Lung (tissue), 12 donors: Measurements from ENCODE around the gene KCNJ10. TPM values are rescaled to one million over a fixed set of nuclear protein-coding genes. Genes with fewer than 3 reads are reported as not detected.

ENCODE experiments used
- ATAC-seq: fragments of 200-7000 bp; cut with Tn5 transposase; one replicate; pipeline ENCODE4 v1.9.1; 2020; ENCODE audit warnings: moderate number of reproducible peaks; ENCODE audit not compliant: insufficient read depth, low FRiP score
- DNase-seq, 3 donors: peaks; one replicate each; pipeline ENCODE4 v3.0.0-alpha.2; 2013 to 2017
- H3K27ac ChIP-seq, 2 donors: one replicate each; pipeline ENCODE4 v1.5.1; 2013; ENCODE audit warnings: mild to moderate bottlenecking in 2 of 2, moderate library complexity in 2 of 2, control low read depth in 1 of 2, inconsistent platforms in 1 of 2, low read depth in 1 of 2, low read length in 1 of 2
- H3K27me3 ChIP-seq, 3 donors: one replicate each; pipeline ENCODE4 v1.5.1; 2013; ENCODE audit warnings: low read length in 2 of 3; ENCODE audit not compliant: control insufficient read depth in 3 of 3, insufficient read depth in 3 of 3
- H3K36me3 ChIP-seq, 4 donors: one replicate each; pipeline ENCODE4 v1.5.1; 2013; ENCODE audit warnings: low read length in 4 of 4, mild to moderate bottlenecking in 1 of 4, moderate library complexity in 1 of 4; ENCODE audit not compliant: control insufficient read depth in 4 of 4, insufficient read depth in 4 of 4
- H3K4me1 ChIP-seq, 5 donors: one replicate each; pipeline ENCODE4 v1.5.1; 2013; ENCODE audit warnings: low read length in 5 of 5, mild to moderate bottlenecking in 2 of 5, moderate library complexity in 1 of 5; ENCODE audit not compliant: control insufficient read depth in 5 of 5, insufficient read depth in 5 of 5
- H3K4me3 ChIP-seq: one replicate; pipeline ENCODE4 v1.5.1; 2013; ENCODE audit warnings: mild to moderate bottlenecking, control low read depth, moderate library complexity
- H3K9ac ChIP-seq, 2 donors: one replicate each; pipeline ENCODE4 v1.5.1; 2013; ENCODE audit warnings: low read length in 2 of 2, control low read depth in 1 of 2; ENCODE audit not compliant: insufficient read depth in 1 of 2
- H3K9me3 ChIP-seq, 4 donors: one replicate each; pipeline ENCODE4 v1.5.1; 2013; ENCODE audit warnings: low read length in 3 of 4, mild to moderate bottlenecking in 1 of 4, moderate library complexity in 1 of 4; ENCODE audit not compliant: control insufficient read depth in 4 of 4, insufficient read depth in 3 of 4
- WGBS, 2 donors: extraction: QIAGEN DNeasy Blood & Tissue Kit; methylation state at CpG; one replicate each; pipeline ENCODE4 v1.1.7; 2013; 5-methylcytosine and 5-hydroxymethylcytosine counted together
- polyA plus RNA-seq, 2 donors: library from polyadenylated mRNA; stranded (reverse); fragments of 200-250 nt; gene quantifications; one replicate each; pipeline ENCODE4 v1.2.1, GENCODE V29; 2013
- total RNA-seq, 2 donors: library from RNA; depleted of rRNA in 1 of 2; stranded (reverse); fragments of >200 nt in 1 of 2; gene quantifications; one replicate each; pipeline ENCODE4 v1.2.1, GENCODE V29; 2014 to 2021
- TF ChIP-seq, protein P1 (sequence below): IDR thresholded peaks from 2 replicates; pipeline ENCODE4 v1.5.1; 2012; ENCODE audit warnings: mild to moderate bottlenecking; ENCODE audit errors: control extremely low read depth, extremely low read depth
- donor health status: control.
- donor health status: control.
- donor health status: Bipolar disorder and iron deficiency.
- donor health status: healthy.
- donor health status: DM: yes; HTN: yes; CAD: no.

The KCNJ10 gene
- total and polyA plus RNA-seq, 4 donors = 0.02 to 0.37 (median 0.10) TPM

DNA sequence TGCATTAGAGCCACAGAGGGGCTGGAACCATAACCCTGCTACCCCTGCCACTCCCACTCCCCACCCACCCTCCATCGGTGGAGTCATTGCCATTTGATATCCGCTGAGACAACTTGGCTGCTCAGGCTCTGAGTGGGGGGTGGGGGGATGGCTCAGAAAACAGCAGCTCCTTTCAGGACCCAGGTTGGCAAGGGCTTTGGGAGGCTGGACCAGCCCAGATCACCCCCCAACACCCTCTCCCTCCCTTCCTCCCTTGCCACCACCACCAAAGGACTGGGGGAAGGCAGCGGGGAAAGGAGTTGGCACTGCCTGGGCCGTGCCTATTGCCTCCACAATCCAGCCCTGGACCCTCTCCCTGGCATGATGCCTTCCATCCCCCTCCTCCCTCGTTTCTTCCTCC, 1.7 kb downstream of the KCNJ10 start:
- WGBS, 2 donors = 66 to 70% methylated on average over 5 of the region's 5 CpGs
- Histone ChIP-seq H3K4me1 (peaks cover 0 to 8% (median 0%) of the 10 kb centered on the region in 5 donors), H3K9me3 (peaks cover 0 to 2% (median 0%) of the 10 kb centered on the region in 4 donors), H3K27me3 (peaks cover 0 to 19% (median 11%) of the 10 kb centered on the region in 3 donors), H3K36me3 (no peaks in the 10 kb centered on the region), H3K4me3 (no peak overlapping the region), H3K9ac (no peak overlapping the region), H3K27ac (no peak overlapping the region)
- ATAC-seq = no peak
- DNase-seq = no peak
- TF ChIP-seq, protein P1, sequence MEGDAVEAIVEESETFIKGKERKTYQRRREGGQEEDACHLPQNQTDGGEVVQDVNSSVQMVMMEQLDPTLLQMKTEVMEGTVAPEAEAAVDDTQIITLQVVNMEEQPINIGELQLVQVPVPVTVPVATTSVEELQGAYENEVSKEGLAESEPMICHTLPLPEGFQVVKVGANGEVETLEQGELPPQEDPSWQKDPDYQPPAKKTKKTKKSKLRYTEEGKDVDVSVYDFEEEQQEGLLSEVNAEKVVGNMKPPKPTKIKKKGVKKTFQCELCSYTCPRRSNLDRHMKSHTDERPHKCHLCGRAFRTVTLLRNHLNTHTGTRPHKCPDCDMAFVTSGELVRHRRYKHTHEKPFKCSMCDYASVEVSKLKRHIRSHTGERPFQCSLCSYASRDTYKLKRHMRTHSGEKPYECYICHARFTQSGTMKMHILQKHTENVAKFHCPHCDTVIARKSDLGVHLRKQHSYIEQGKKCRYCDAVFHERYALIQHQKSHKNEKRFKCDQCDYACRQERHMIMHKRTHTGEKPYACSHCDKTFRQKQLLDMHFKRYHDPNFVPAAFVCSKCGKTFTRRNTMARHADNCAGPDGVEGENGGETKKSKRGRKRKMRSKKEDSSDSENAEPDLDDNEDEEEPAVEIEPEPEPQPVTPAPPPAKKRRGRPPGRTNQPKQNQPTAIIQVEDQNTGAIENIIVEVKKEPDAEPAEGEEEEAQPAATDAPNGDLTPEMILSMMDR = no peak

DNA sequence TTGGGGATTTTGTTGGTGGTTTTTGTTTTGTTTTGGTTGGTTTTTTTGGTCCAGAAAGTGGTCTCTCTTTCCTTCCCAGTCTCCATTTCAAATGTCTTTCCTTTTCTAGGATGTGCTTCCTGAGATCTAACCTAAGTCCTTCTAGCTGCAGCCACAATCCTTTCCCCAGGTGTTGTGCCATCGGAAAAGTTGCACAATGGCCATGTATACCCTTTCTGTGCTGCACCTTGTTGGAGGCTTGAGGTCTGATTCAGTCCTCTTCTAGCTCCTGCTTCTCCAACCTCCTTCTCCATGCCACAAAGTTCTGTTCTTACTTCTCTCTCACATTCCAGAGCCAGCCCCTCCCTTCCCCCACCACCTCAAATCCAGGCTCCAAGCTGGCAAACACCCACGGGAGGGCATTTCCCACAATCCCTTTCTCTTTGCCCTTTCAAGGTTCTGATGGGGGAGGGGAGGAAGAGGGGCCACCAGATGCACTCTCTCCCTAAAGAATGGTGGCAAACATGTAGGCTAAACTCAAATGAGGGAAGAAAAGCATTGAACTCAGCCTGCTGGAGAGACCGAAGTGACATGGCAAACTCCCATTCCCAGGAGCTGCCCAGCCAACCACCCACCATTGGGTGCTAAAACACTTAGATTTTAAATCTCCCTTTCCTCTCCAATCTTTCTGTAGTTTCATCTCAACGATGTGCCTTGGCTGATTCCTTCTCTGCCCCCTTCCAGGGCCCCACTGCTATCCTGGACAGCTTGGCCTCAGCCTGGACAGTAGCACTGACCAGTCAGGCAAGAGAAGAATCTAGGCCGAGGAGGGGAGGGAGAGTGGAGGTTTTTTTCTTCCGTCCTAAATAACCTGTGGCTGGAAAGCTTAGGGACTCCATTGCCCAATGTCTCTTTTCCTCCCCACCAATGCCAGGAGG, 2.9 kb downstream of the KCNJ10 start:
- no peaks in the 10 kb centered on the region for H3K36me3 ChIP-seq
- H3K27ac ChIP-seq = no peak overlapping the region
- DNase-seq (peak in 1 of 3 donors; percentile 20), ATAC-seq (no peak)
- H3K9ac ChIP-seq = no peak overlapping the region
- WGBS, 2 donors = 62 to 66% methylated on average over 6 of the region's 6 CpGs
- peaks cover 0 to 17% (median 10%) of the 10 kb centered on the region in 3 donors for H3K27me3 ChIP-seq
- peaks cover 0 to 8% (median 0%) of the 10 kb centered on the region in 5 donors for H3K4me1 ChIP-seq
- H3K9me3 ChIP-seq = peaks cover 0 to 2% (median 0%) of the 10 kb centered on the region in 4 donors
- no peak overlapping the region for H3K4me3 ChIP-seq
- TF ChIP-seq, protein P1 = no peak

GRCh38 chr1:160064746-160065145, 5.2 kb downstream of the KCNJ10 start:
- Histone ChIP-seq H3K9me3 (peaks cover 0 to 2% (median 0%) of the 10 kb centered on the region in 4 donors), H3K9ac (no peak overlapping the region), H3K36me3 (no peaks in the 10 kb centered on the region), H3K4me3 (no peak overlapping the region), H3K27ac (no peak overlapping the region), H3K27me3 (peaks cover 0 to 11% (median 0%) of the 10 kb centered on the region in 3 donors), H3K4me1 (peaks cover 0 to 4% (median 0%) of the 10 kb centered on the region in 5 donors)
- TF ChIP-seq, protein P1 = no peak
- ATAC-seq (no peak), DNase-seq (no peak)
- WGBS, 2 donors = 64 to 90% methylated on average over 3 of the region's 3 CpGs
